ENCODE data around the gene PALM2AKAP2.

PALM2AKAP2 gene

GRCh38 chr9:109805050-109805449 lies 25.1 kb downstream of the PALM2AKAP2 start:
- no peak for TF ChIP-seq CTCF (IDR thresholded peaks at IDR 0.05; ENCODE audit: control insufficient read depth, insufficient read depth, low read depth, low read length, missing control alignments)
- DNase-seq (ENCODE audit: low read depth): no peak
- no peak overlapping the region for H3K4me3 ChIP-seq (ENCODE audit: control insufficient read depth, low read depth, low read length)

- TF ChIP-seq CTCF (IDR thresholded peaks at IDR 0.05; ENCODE audit: control insufficient read depth, insufficient read depth, low read depth, low read length, missing control alignments): no peak
- H3K4me3 ChIP-seq (ENCODE audit: control insufficient read depth, low read depth, low read length): no peak overlapping the region
- DNase-seq (ENCODE audit: low read depth): no peak
These were observed 26.6 kb downstream of the PALM2AKAP2 start for GRCh38 chr9:109806506-109807115.

- H3K4me3 ChIP-seq (ENCODE audit: control insufficient read depth, low read depth, low read length): no peak overlapping the region
- DNase-seq (ENCODE audit: low read depth): no peak
- TF ChIP-seq CTCF (IDR thresholded peaks at IDR 0.05; ENCODE audit: control insufficient read depth, insufficient read depth, low read depth, low read length, missing control alignments): no peak
These were observed 31.9 kb downstream of the PALM2AKAP2 start for GRCh38 chr9:109811876-109812275.

GRCh38 chr9:109812331-109812730 lies 32.3 kb downstream of the PALM2AKAP2 start:
- TF ChIP-seq CTCF (IDR thresholded peaks at IDR 0.05; ENCODE audit: control insufficient read depth, insufficient read depth, low read depth, low read length, missing control alignments): no peak
- no peak overlapping the region for H3K4me3 ChIP-seq (ENCODE audit: control insufficient read depth, low read depth, low read length)
- no peak for DNase-seq (ENCODE audit: low read depth)

GRCh38 chr9:109812818-109813281 lies 32.9 kb downstream of the PALM2AKAP2 start:
- DNase-seq (ENCODE audit: low read depth): no peak
- no peak for TF ChIP-seq CTCF (IDR thresholded peaks at IDR 0.05; ENCODE audit: control insufficient read depth, insufficient read depth, low read depth, low read length, missing control alignments)
- H3K4me3 ChIP-seq (ENCODE audit: control insufficient read depth, low read depth, low read length): no peak overlapping the region

GRCh38 chr9:109813303-109813702 lies 33.3 kb downstream of the PALM2AKAP2 start:
- TF ChIP-seq CTCF (IDR thresholded peaks at IDR 0.05; ENCODE audit: control insufficient read depth, insufficient read depth, low read depth, low read length, missing control alignments): no peak
- no peak for DNase-seq (ENCODE audit: low read depth)
- H3K4me3 ChIP-seq (ENCODE audit: control insufficient read depth, low read depth, low read length): no peak overlapping the region

All from AG09309 (cell line).